ENCODE data around the gene IL9.
"Not testable (repeated sequence)": the region's sequence is repeated elsewhere in the genome, so short reads cannot be mapped to it uniquely, and the experiment has no call there.

IL9 gene

GRCh38 chr5:135862744-135863143 lies 32.9 kb downstream of the IL9 start:
- DNase-seq (ENCODE audit: insufficient read length, low spot score) (no peak), FAIRE-seq (no peak)
- no peak for TF ChIP-seq SPI1 (IDR thresholded peaks at IDR 0.05; ENCODE audit: low read depth, low read length)

GRCh38 chr5:135862086-135862485 lies 33.6 kb downstream of the IL9 start:
- FAIRE-seq (no peak), DNase-seq (ENCODE audit: insufficient read length, low spot score) (no peak)
- TF ChIP-seq TAF1 (IDR thresholded peaks at IDR 0.05; ENCODE audit: low read depth, low read length) (no peak), SPI1 (IDR thresholded peaks at IDR 0.05; ENCODE audit: low read depth, low read length) (no peak), POU2F2 (IDR thresholded peaks at IDR 0.05; ENCODE audit: low read depth, low read length) (no peak), PAX5 (IDR thresholded peaks at IDR 0.05; ENCODE audit: insufficient read depth, low read length, severe bottlenecking) (no peak), POLR2AphosphoS5 (IDR thresholded peaks at IDR 0.05; ENCODE audit: low read depth, low read length) (no peak), POLR2A (IDR thresholded peaks at IDR 0.05; ENCODE audit: low read depth, low read length) (no peak)

GRCh38 chr5:135861641-135862040 lies 34.0 kb downstream of the IL9 start:
- no peak for DNase-seq (ENCODE audit: insufficient read length, low spot score)
- no peak for TF ChIP-seq POU2F2 (IDR thresholded peaks at IDR 0.05; ENCODE audit: low read depth, low read length)
- TF ChIP-seq POLR2AphosphoS5 (IDR thresholded peaks at IDR 0.05; ENCODE audit: low read depth, low read length) = no peak
- TF ChIP-seq SPI1 (IDR thresholded peaks at IDR 0.05; ENCODE audit: low read depth, low read length) = no peak
- no peak for TF ChIP-seq PAX5 (IDR thresholded peaks at IDR 0.05; ENCODE audit: insufficient read depth, low read length, severe bottlenecking)
- no peak for TF ChIP-seq TAF1 (IDR thresholded peaks at IDR 0.05; ENCODE audit: low read depth, low read length)
- TF ChIP-seq POLR2A (IDR thresholded peaks at IDR 0.05; ENCODE audit: low read depth, low read length) = no peak
- no peak for FAIRE-seq

- no peak for FAIRE-seq
- TF ChIP-seq POU2F2 (IDR thresholded peaks at IDR 0.05; ENCODE audit: low read depth, low read length) (no peak), TAF1 (IDR thresholded peaks at IDR 0.05; ENCODE audit: low read depth, low read length) (no peak), POLR2AphosphoS5 (IDR thresholded peaks at IDR 0.05; ENCODE audit: low read depth, low read length) (no peak), PAX5 (IDR thresholded peaks at IDR 0.05; ENCODE audit: insufficient read depth, low read length, severe bottlenecking) (no peak), SPI1 (IDR thresholded peaks at IDR 0.05; ENCODE audit: low read depth, low read length) (no peak), POLR2A (IDR thresholded peaks at IDR 0.05; ENCODE audit: low read depth, low read length) (no peak)
Measured at GRCh38 chr5:135859641-135860040, 36.0 kb downstream of the IL9 start.

GRCh38 chr5:135859186-135859585 lies 36.5 kb downstream of the IL9 start:
- FAIRE-seq = not testable (repeated sequence)

More at GRCh38 chr5:135859641-135860040, 36.0 kb downstream of the IL9 start:
- DNase-seq (ENCODE audit: insufficient read length, low spot score) = no peak

GRCh38 chr5:135857630-135858311 lies 37.9 kb downstream of the IL9 start:
- no peak for FAIRE-seq
- no peak for TF ChIP-seq POLR2AphosphoS5 (IDR thresholded peaks at IDR 0.05; ENCODE audit: low read depth, low read length)
- no peak for TF ChIP-seq TAF1 (IDR thresholded peaks at IDR 0.05; ENCODE audit: low read depth, low read length)
- no peak for DNase-seq (ENCODE audit: insufficient read length, low spot score)

More at GRCh38 chr5:135859186-135859585, 36.5 kb downstream of the IL9 start:
- not testable (repeated sequence) for DNase-seq (ENCODE audit: insufficient read length, low spot score)

- DNase-seq (ENCODE audit: insufficient read length, low spot score) = no peak
- TF ChIP-seq POLR2A (IDR thresholded peaks at IDR 0.05; ENCODE audit: low read depth, low read length) = no peak
- no peak for TF ChIP-seq TAF1 (IDR thresholded peaks at IDR 0.05; ENCODE audit: low read depth, low read length)
- no peak for TF ChIP-seq PAX5 (IDR thresholded peaks at IDR 0.05; ENCODE audit: insufficient read depth, low read length, severe bottlenecking)
- no peak for TF ChIP-seq SPI1 (IDR thresholded peaks at IDR 0.05; ENCODE audit: low read depth, low read length)
- no peak for TF ChIP-seq POLR2AphosphoS5 (IDR thresholded peaks at IDR 0.05; ENCODE audit: low read depth, low read length)
- no peak for TF ChIP-seq POU2F2 (IDR thresholded peaks at IDR 0.05; ENCODE audit: low read depth, low read length)
- FAIRE-seq = no peak
Measured at GRCh38 chr5:135851915-135852845, 43.5 kb downstream of the IL9 start.

- DNase-seq (ENCODE audit: insufficient read length, low spot score) (no peak), FAIRE-seq (no peak)
- no peak for TF ChIP-seq POU2F2 (IDR thresholded peaks at IDR 0.05; ENCODE audit: low read depth, low read length)
- TF ChIP-seq SPI1 (IDR thresholded peaks at IDR 0.05; ENCODE audit: low read depth, low read length) = no peak
- no peak for TF ChIP-seq POLR2AphosphoS5 (IDR thresholded peaks at IDR 0.05; ENCODE audit: low read depth, low read length)
- no peak for TF ChIP-seq PAX5 (IDR thresholded peaks at IDR 0.05; ENCODE audit: insufficient read depth, low read length, severe bottlenecking)
- no peak for TF ChIP-seq TAF1 (IDR thresholded peaks at IDR 0.05; ENCODE audit: low read depth, low read length)
- TF ChIP-seq POLR2A (IDR thresholded peaks at IDR 0.05; ENCODE audit: low read depth, low read length) = no peak
Measured at GRCh38 chr5:135851186-135851914, 44.3 kb downstream of the IL9 start.

- no peak for FAIRE-seq
- TF ChIP-seq TAF1 (IDR thresholded peaks at IDR 0.05; ENCODE audit: low read depth, low read length) (no peak), POLR2A (IDR thresholded peaks at IDR 0.05; ENCODE audit: low read depth, low read length) (no peak), POLR2AphosphoS5 (IDR thresholded peaks at IDR 0.05; ENCODE audit: low read depth, low read length) (no peak), POU2F2 (IDR thresholded peaks at IDR 0.05; ENCODE audit: low read depth, low read length) (no peak), SPI1 (IDR thresholded peaks at IDR 0.05; ENCODE audit: low read depth, low read length) (no peak), PAX5 (IDR thresholded peaks at IDR 0.05; ENCODE audit: insufficient read depth, low read length, severe bottlenecking) (no peak)
- no peak for DNase-seq (ENCODE audit: insufficient read length, low spot score)
Measured at GRCh38 chr5:135850671-135851070, 45.0 kb downstream of the IL9 start.

Data from GM12891 (cell line).